K562 (cell line): Measurements from ENCODE around the gene NEFH. TPM values are rescaled to one million over a fixed set of nuclear protein-coding genes. Genes with fewer than 3 reads are reported as not detected.

Experiments
- ATAC-seq: fragments of 200-7000 bp; cut with Tn5 transposase; 3 replicates; pipeline ENCODE4 v1.9.1; 2020; ENCODE audit warnings: moderate library complexity
- BruUV-seq: library from RNA; stranded (reverse); fragments of 400-500 nt; replicated peaks from 2 replicates; lab custom pipeline; 2021; lab: Mats Ljungman, UMichigan
- CTCF ChIA-PET: fragments of 300-600 bp; formaldehyde crosslinking; extraction: SDS; loops from one replicate; lab custom pipeline; 2021; ENCODE audit warnings: low intra/inter-chr PET ratio; lab: Yijun Ruan, JAX
- POLR2A ChIA-PET: fragments of 300-600, 350-650 bp; sonication (Branson Sonifier 250); formaldehyde crosslinking; extraction: SDS; loops from one replicate; lab custom pipeline; 2021; ENCODE audit warnings: antibody characterized with exemption, inconsistent platforms; lab: Yijun Ruan, JAX
- DNase-seq, 4 experiments: peaks; one replicate each; pipeline versions ENCODE4 v3.0.0 to v3.0.0-alpha.2; 2011 to 2018; ENCODE audit warnings: low spot score in 3 of 4, mixed read lengths in 3 of 4; ENCODE audit errors: extremely low read depth in 1 of 4
- FAIRE-seq: peaks from 2 replicates; lab custom pipeline; 2011; peaks lifted over from hg19 to GRCh38; lab: Jason Lieb, UNC
- H2AFZ ChIP-seq: 2 replicates; pipeline ENCODE4 v1.6.0; 2011; ENCODE audit warnings: low read depth, low read length, control low read depth, inconsistent platforms
- H3K27ac ChIP-seq: fragments of 200-600 bp; 3 replicates; pipeline ENCODE4 v1.8.0; 2011; ENCODE audit warnings: low read depth, mild to moderate bottlenecking, control low read depth, inconsistent platforms, low read length, moderate library complexity, mixed read lengths; ENCODE audit errors: extremely low read depth
- H3K27me3 ChIP-seq, 2 experiments: fragments of 300-600 bp in 1 of 2; 2 replicates in 1 of 2; 3 replicates in 1 of 2; pipeline versions ENCODE4 v1.6.0 to v1.8.0; 2011; ENCODE audit warnings: inconsistent platforms in 2 of 2, low read length in 2 of 2, mild to moderate bottlenecking in 1 of 2, mixed read lengths in 1 of 2, moderate library complexity in 1 of 2; ENCODE audit not compliant: control insufficient read depth in 2 of 2, insufficient read depth in 2 of 2
- H3K36me3 ChIP-seq: fragments of 300-600 bp; 3 replicates; pipeline ENCODE4 v1.8.0; 2011; ENCODE audit warnings: mild to moderate bottlenecking, low read length, inconsistent platforms; ENCODE audit not compliant: control insufficient read depth, insufficient read depth
- H3K4me1 ChIP-seq, 2 experiments: fragments of 200-600 bp in 1 of 2; replicated peaks in 1 of 2; 2 replicates in 1 of 2; 3 replicates in 1 of 2; pipeline versions ENCODE4 v1.5.1 to v1.8.0; 2011; ENCODE audit warnings: inconsistent platforms in 2 of 2, low read length in 2 of 2, mild to moderate bottlenecking in 1 of 2, mixed read lengths in 1 of 2, moderate library complexity in 1 of 2; ENCODE audit not compliant: control insufficient read depth in 2 of 2, insufficient read depth in 2 of 2
- H3K4me2 ChIP-seq: 2 replicates; pipeline ENCODE4 v1.6.1; 2011; ENCODE audit warnings: low read length, control low read depth, inconsistent platforms, mixed read lengths; ENCODE audit not compliant: insufficient read depth
- H3K4me3 ChIP-seq: fragments of 200-600 bp; sonication (generic), shearing (Covaris generic); 2 replicates; pipeline ENCODE4 v1.5.1; 2016; ENCODE audit warnings: control low read depth, inconsistent platforms
- H3K79me2 ChIP-seq: fragments of 200-600 bp; 3 replicates; pipeline ENCODE4 v1.8.0; 2011; ENCODE audit warnings: low read length, inconsistent platforms; ENCODE audit not compliant: control insufficient read depth, insufficient read depth
- H3K9ac ChIP-seq, 2 experiments: 2 replicates each; pipeline versions ENCODE4 v1.6.0 to v1.6.1; 2011; ENCODE audit warnings: low read depth in 2 of 2, low read length in 2 of 2, control low read depth in 1 of 2, inconsistent platforms in 1 of 2, mild to moderate bottlenecking in 1 of 2, mixed read lengths in 1 of 2; ENCODE audit not compliant: insufficient read depth in 1 of 2
- H3K9me1 ChIP-seq: one replicate; pipeline ENCODE4 v1.6.0; 2011; ENCODE audit warnings: inconsistent platforms, mild to moderate bottlenecking, low read length, moderate library complexity; ENCODE audit not compliant: control insufficient read depth, insufficient read depth
- H3K9me3 ChIP-seq: replicated peaks from 2 replicates; pipeline ENCODE4 v1.5.1; 2011; ENCODE audit warnings: low read depth, low read length, inconsistent platforms; ENCODE audit not compliant: control insufficient read depth, insufficient read depth
- H4K20me1 ChIP-seq: replicated peaks from 2 replicates; pipeline ENCODE4 v1.6.1; 2011; ENCODE audit warnings: low read length, inconsistent platforms, mixed read lengths; ENCODE audit not compliant: control insufficient read depth, insufficient read depth
- ADNP ChIP-seq: fragments of 200-800 bp; sonication (Bioruptor generic); IDR thresholded peaks from 2 replicates; pipeline ENCODE4 v1.6.1; 2016; ENCODE audit warnings: missing genetic modification characterization, missing compliant biosample characterization
- BCOR ChIP-seq: fragments of 450-650 bp; IDR thresholded peaks from 2 replicates; pipeline ENCODE4 v1.6.1; 2016
- CHD4 ChIP-seq: fragments of 200-600 bp; sonication (generic); IDR thresholded peaks from 3 replicates; pipeline ENCODE4 v1.6.1; 2012; ENCODE audit warnings: low read depth, mild to moderate bottlenecking, mixed read lengths, low read length, inconsistent platforms; ENCODE audit not compliant: insufficient read depth, insufficient replicate concordance, poor library complexity, severe bottlenecking
- L3MBTL2 ChIP-seq: fragments of 450-650 bp; IDR thresholded peaks from 2 replicates; pipeline ENCODE4 v1.6.1; 2016; ENCODE audit warnings: mild to moderate bottlenecking, moderate library complexity
- RBM25 ChIP-seq: fragments of 200-400 bp; formaldehyde crosslinking; IDR thresholded peaks from 2 replicates; pipeline ENCODE4 v1.6.1; 2018; ENCODE audit warnings: low read length, low read depth, moderate library complexity; ENCODE audit not compliant: severe bottlenecking
- RFX5 ChIP-seq: IDR thresholded peaks from 2 replicates; pipeline ENCODE4 v1.6.1; 2011; ENCODE audit warnings: low read depth, mild to moderate bottlenecking, improper control_type of control experiment, low read length
- WGBS: fragments of 100-300 bp; shearing (Covaris generic); methylation state at CpG from one replicate; pipeline ENCODE4 v1.1.6; 2016; ENCODE audit warnings: low coverage, mixed read lengths; ENCODE audit not compliant: insufficient coverage; ENCODE audit errors: missing lambda C conversion rate; 5-methylcytosine and 5-hydroxymethylcytosine counted together
- in situ Hi-C: fragments of 300-500 bp; cut with MboI; formaldehyde crosslinking; loops from 4 replicates; pipeline ENCODE4 v1.15.0; 2018; ENCODE audit warnings: inconsistent platforms, mixed read lengths
- intact Hi-C: fragments of 100-400 bp; cut with micrococcal nuclease; formaldehyde crosslinking; loops from 2 replicates; pipeline ENCODE4 v1.14.2; 2022
- polyA plus RNA-seq, 8 experiments: library from polyadenylated mRNA; depleted of rRNA in 4 of 8; stranded (reverse) in 5 of 8; unstranded in 3 of 8; fragments of >200 nt; fragmentation: Nextera tagmentation in 2 of 8; fragmentation: Illumina TruSeq in 1 of 8; extraction: Ambion mirVana in 2 of 8; extraction: Trizol in 1 of 8; gene quantifications; 2 replicates each; pipeline versions ENCODE4 v1.2.1 to v1.2.3, GENCODE V29; 2011 to 2014; ENCODE audit warnings: inconsistent platforms in 1 of 8, missing spikeins in 1 of 8
- total RNA-seq, 7 experiments: library from RNA; depleted of rRNA in 6 of 7; stranded (reverse); fragments of >200 nt in 6 of 7; fragmentation: Illumina TruSeq in 2 of 7; extraction: Trizol in 2 of 7; gene quantifications; 2 replicates each; pipeline versions ENCODE4 v1.2.1 to v1.2.3, GENCODE V29; 2011 to 2021; ENCODE audit warnings: low replicate concordance in 1 of 7

NEFH gene
- total and polyA plus RNA-seq, 9 of the 15 experiments (the other 6 are each of a cell fraction or from before 2014, with no cell fraction given), result 2.3 to 26.9 (median 10.8) TPM

- intact Hi-C loops (no loop called here), in situ Hi-C loops (no loop called here)
- Histone ChIP-seq H4K20me1 (no peaks in the 10 kb centered on the region), H3K4me2 (no peak overlapping the region), H3K79me2 (no peaks in the 10 kb centered on the region), H3K27ac (no peak overlapping the region), H3K9me3 (no peaks in the 10 kb centered on the region), H3K4me1 (peaks cover 0 to 8% of the 10 kb centered on the region in 2 experiments; a peak in 2 of 5 replicates), H3K9me1 (no peaks in the 10 kb centered on the region), H3K27me3 (no peaks in the 10 kb centered on the region), H3K4me3 (no peak overlapping the region), H3K36me3 (peaks cover 3% of the 10 kb centered on the region; the same call in 1 of the 3 replicates), H2AFZ (no peak overlapping the region), H3K9ac (no peak overlapping the region)
- CTCF ChIA-PET, result no interaction called here
- no peak for DNase-seq
- no peak for FAIRE-seq
- POLR2A ChIA-PET, result interaction anchor here (0.6 kb wide), 1 partner anchor 10 kb away, joined by 3 read pairs; no protein-coding TSS in a partner anchor
- WGBS, result 66% methylated on average over 4 of the region's 7 CpGs
- TF ChIP-seq RFX5, result no peak
- peak; percentile 47; the same call in 1 of the 2 replicates for TF ChIP-seq ADNP (tag)
- no peak for TF ChIP-seq CHD4
- no peak for TF ChIP-seq L3MBTL2
- TF ChIP-seq BCOR, result peak; percentile 67
- TF ChIP-seq RBM25, result peak; percentile 58
- BruUV-seq, result no TSS peak
- no peak for ATAC-seq
Observed at GRCh38 chr22:29464581-29464980, 15.4 kb upstream of the NEFH start.
